C4-2B (cell line): ENCODE measurements around the gene LINC00632.

Experiments used
- H3K27ac ChIP-seq: fragments of 450-650 bp; 2 replicates; pipeline ENCODE4 v1.5.1; 2017
- CTCF ChIP-seq: fragments of 450-650 bp; conservative IDR thresholded peaks from 2 replicates; pipeline ENCODE4 v1.5.1; 2017; ENCODE audit warnings: mild to moderate bottlenecking
- ZFX ChIP-seq: fragments of 450-650 bp; IDR thresholded peaks from 2 replicates; pipeline ENCODE4 v1.6.1; 2017

Gene LINC00632

GRCh38 chrX:140725500-140725899 is 15.9 kb downstream of the LINC00632 start:
- no peak for TF ChIP-seq ZFX
- no peak for TF ChIP-seq CTCF
- H3K27ac ChIP-seq, result no peak overlapping the region

GRCh38 chrX:140733766-140734342 is 24.3 kb downstream of the LINC00632 start:
- no peak overlapping the region for H3K27ac ChIP-seq
- TF ChIP-seq CTCF (peak; percentile 75), ZFX (no peak)

GRCh38 chrX:140744085-140744484 is 34.5 kb downstream of the LINC00632 start:
- no peak overlapping the region for H3K27ac ChIP-seq
- TF ChIP-seq CTCF (no peak), ZFX (no peak)

GRCh38 chrX:140756941-140757340 is 47.4 kb downstream of the LINC00632 start:
- TF ChIP-seq ZFX (no peak), CTCF (no peak)
- H3K27ac ChIP-seq, result no peak overlapping the region

- TF ChIP-seq CTCF (peak; percentile 79), ZFX (no peak)
- H3K27ac ChIP-seq, result no peak overlapping the region
Observed at GRCh38 chrX:140762061-140762460, 52.5 kb downstream of the LINC00632 start.

GRCh38 chrX:140764401-140764919 is 54.9 kb downstream of the LINC00632 start:
- TF ChIP-seq ZFX (no peak), CTCF (no peak)
- peak overlapping the region; percentile 63 for H3K27ac ChIP-seq

- no peak for TF ChIP-seq CTCF
- no peak for TF ChIP-seq ZFX
- H3K27ac ChIP-seq, result peak overlapping the region; percentile 63
Observed at GRCh38 chrX:140765043-140765784, 55.7 kb downstream of the LINC00632 start.
